Measurements from ENCODE around the gene TTC31. TPM values are rescaled to one million over a fixed set of nuclear protein-coding genes. Genes with fewer than 3 reads are reported as not detected.
"Not testable (repeated sequence)": the region's sequence is repeated elsewhere in the genome, so short reads cannot be mapped to it uniquely, and the experiment has no call there.

Gene TTC31
- 10 to 100 TPM; 10.6 to 15.5 (median 14.2) TPM for polyA plus RNA-seq

- 1% methylated on average over 48 to 50 of the region's 50 CpGs for WGBS, 3 donors
- H3K27ac ChIP-seq (ENCODE audit: low read depth, low read length) = no peak within 1 kb of the TSS
Observed at GRCh38 chr2:74482801-74483674, at the start of gene TTC31, which contains the start of gene CCDC142. Gene TTC31 (plus strand): TSS chr2:74483081. CDS start chr2:74483096, 15 bp downstream. Gene CCDC142 (minus strand): TSS chr2:74482998. CDS start chr2:74482837, 161 bp downstream.

GRCh38 chr2:74436111-74436805 lies 46.6 kb upstream of the TTC31 start:
- no peak overlapping the region for H3K27ac ChIP-seq (ENCODE audit: low read depth, low read length)
- WGBS, 3 donors = 77 to 87% (median 86%) methylated on average over 43 of the region's 43 CpGs

GRCh38 chr2:74436848-74437695 lies 45.8 kb upstream of the TTC31 start:
- H3K27ac ChIP-seq (ENCODE audit: low read depth, low read length) = no peak overlapping the region
- 72 to 77% (median 72%) methylated on average over 6 of the region's 6 CpGs for WGBS, 3 donors

- no peak overlapping the region for H3K27ac ChIP-seq (ENCODE audit: low read depth, low read length)
- WGBS, 3 donors = 84 to 100% (median 100%) methylated on average over 1 of the region's 1 CpG
Observed at GRCh38 chr2:74438248-74438647, 44.6 kb upstream of the TTC31 start.

- WGBS, 3 donors = 13 to 33% (median 31%) methylated on average over 3 of the region's 3 CpGs
- no peak overlapping the region for H3K27ac ChIP-seq (ENCODE audit: low read depth, low read length)
Observed at GRCh38 chr2:74439373-74439772, 43.5 kb upstream of the TTC31 start.

- H3K27ac ChIP-seq (ENCODE audit: low read depth, low read length) = no peak overlapping the region
- 3 to 16% (median 12%) methylated on average over 14 of the region's 14 CpGs for WGBS, 3 donors
Observed at GRCh38 chr2:74439803-74440377, 43.0 kb upstream of the TTC31 start.

- WGBS, 3 donors = 5 to 13% (median 11%) methylated on average over 37 to 45 of the region's 45 CpGs
- H3K27ac ChIP-seq (ENCODE audit: low read depth, low read length) = no peak overlapping the region
Observed at GRCh38 chr2:74440378-74441169, 42.3 kb upstream of the TTC31 start.

- H3K27ac ChIP-seq (ENCODE audit: low read depth, low read length) = no peak overlapping the region
- WGBS, 3 donors = 9 to 34% (median 22%) methylated on average over 31 to 33 of the region's 33 CpGs
Observed at GRCh38 chr2:74441170-74441689, 41.7 kb upstream of the TTC31 start.

GRCh38 chr2:74441690-74442482 lies 41.0 kb upstream of the TTC31 start, which contains the start of gene RTKN:
Gene RTKN (minus strand): TSS chr2:74441937. CDS start chr2:74441816, 121 bp downstream.
- H3K27ac ChIP-seq (ENCODE audit: low read depth, low read length) = no peak within 1 kb of the TSS
- 7 to 14% (median 13%) methylated on average over 70 to 75 of the region's 75 CpGs for WGBS, 3 donors

GRCh38 chr2:74442483-74443297 lies 40.2 kb upstream of the TTC31 start:
- not testable (repeated sequence) for H3K27ac ChIP-seq (ENCODE audit: low read depth, low read length)
- WGBS, 3 donors = 72 to 93% (median 92%) methylated on average over 16 of the region's 16 CpGs

GRCh38 chr2:74444498-74445318 lies 38.2 kb upstream of the TTC31 start:
- H3K27ac ChIP-seq (ENCODE audit: low read depth, low read length) = no peak overlapping the region
- WGBS, 3 donors = 21 to 33% (median 22%) methylated on average over 5 of the region's 5 CpGs

- 60 to 90% (median 87%) methylated on average over 5 of the region's 5 CpGs for WGBS, 3 donors
- H3K27ac ChIP-seq (ENCODE audit: low read depth, low read length) = no peak overlapping the region
Observed at GRCh38 chr2:74447230-74447999, 35.5 kb upstream of the TTC31 start.

- H3K27ac ChIP-seq (ENCODE audit: low read depth, low read length) = no peak overlapping the region
- 69 to 80% (median 77%) methylated on average over 2 of the region's 2 CpGs for WGBS, 3 donors
Observed at GRCh38 chr2:74448771-74449170, 34.1 kb upstream of the TTC31 start.

GRCh38 chr2:74450570-74451190 lies 32.2 kb upstream of the TTC31 start:
- WGBS, 3 donors = 82 to 84% (median 84%) methylated on average over 3 of the region's 3 CpGs
- no peak overlapping the region for H3K27ac ChIP-seq (ENCODE audit: low read depth, low read length)
